AG10803 (cell line): Measurements from ENCODE around the gene XYLT2.

ENCODE experiments used
- DNase-seq: peaks from one replicate; pipeline ENCODE4 v3.0.0; 2010; ENCODE audit warnings: low read depth
- H3K4me3 ChIP-seq: 2 replicates; pipeline ENCODE4 v1.5.1; 2011; ENCODE audit warnings: mild to moderate bottlenecking, low read length, control low read depth
- CTCF ChIP-seq: conservative IDR thresholded peaks from 2 replicates; pipeline ENCODE4 v1.5.1; 2011; ENCODE audit warnings: mild to moderate bottlenecking, low read length, control low read depth, inconsistent platforms

Gene XYLT2

GRCh38 chr17:50364715-50365114 is 18.8 kb downstream of the XYLT2 start:
- no peak overlapping the region for H3K4me3 ChIP-seq
- TF ChIP-seq CTCF: peak; percentile 24
- peak; percentile 48 for DNase-seq

- DNase-seq: no peak
- TF ChIP-seq CTCF: no peak
- H3K4me3 ChIP-seq: no peak overlapping the region
These were observed 19.2 kb downstream of the XYLT2 start for GRCh38 chr17:50365165-50365564.

GRCh38 chr17:50365649-50366393 is 19.9 kb downstream of the XYLT2 start:
- DNase-seq: no peak
- H3K4me3 ChIP-seq: no peak overlapping the region
- TF ChIP-seq CTCF: no peak

GRCh38 chr17:50367401-50367800 is 21.5 kb downstream of the XYLT2 start:
- no peak overlapping the region for H3K4me3 ChIP-seq
- TF ChIP-seq CTCF: no peak
- DNase-seq: no peak

GRCh38 chr17:50370052-50370451 is 24.1 kb downstream of the XYLT2 start:
- no peak overlapping the region for H3K4me3 ChIP-seq
- DNase-seq: no peak
- TF ChIP-seq CTCF: no peak

- no peak for DNase-seq
- no peak for TF ChIP-seq CTCF
- no peak overlapping the region for H3K4me3 ChIP-seq
These were observed 25.6 kb downstream of the XYLT2 start for GRCh38 chr17:50371526-50371925.

GRCh38 chr17:50372222-50372757 is 26.4 kb downstream of the XYLT2 start:
- no peak for TF ChIP-seq CTCF
- DNase-seq: no peak
- peak overlapping the region; percentile 83 for H3K4me3 ChIP-seq
